Hepatocyte (in vitro differentiated cells): ENCODE results near the gene ABHD17A.

Experiments
- CTCF ChIP-seq: fragments of 200-600 bp; sonication (generic); IDR thresholded peaks from 2 replicates; pipeline ENCODE4 v1.5.1; 2016; ENCODE audit warnings: antibody characterized with exemption, mild to moderate bottlenecking; ENCODE audit not compliant: poor library complexity
- EZH2 ChIP-seq: fragments of 200-600 bp; sonication (generic); IDR thresholded peaks from 2 replicates; pipeline ENCODE4 v1.6.1; 2016; ENCODE audit warnings: antibody characterized with exemption, mild to moderate bottlenecking, borderline replicate concordance
- EZH2phosphoT487 ChIP-seq: fragments of 200-600 bp; sonication (generic); IDR thresholded peaks from one replicate; pipeline ENCODE4 v1.6.1; 2018; ENCODE audit warnings: antibody characterized with exemption, mild to moderate bottlenecking, low read depth, moderate library complexity; ENCODE audit not compliant: unreplicated experiment, severe bottlenecking

- TF ChIP-seq CTCF (no peak), EZH2phosphoT487 (no peak), EZH2 (no peak)
Measured at GRCh38 chr19:1851654-1852580, 33.4 kb downstream of the ABHD17A start.
